ENCODE results near the gene TCAF1.
"Not testable (repeated sequence)": the region's sequence is repeated elsewhere in the genome, so short reads cannot be mapped to it uniquely, and the experiment has no call there.

Gene TCAF1

GRCh38 chr7:143882020-143882603 lies 19.9 kb downstream of the TCAF1 start:
- peak overlapping the region; percentile 77 for H3K4me3 ChIP-seq (ENCODE audit: low read length)
- no peak for DNase-seq (ENCODE audit: low read depth)
- no peak for TF ChIP-seq CTCF (conservative IDR thresholded peaks at IDR 0.05; ENCODE audit: low read depth, low read length)

GRCh38 chr7:143878884-143879283 lies 23.1 kb downstream of the TCAF1 start:
- no peak overlapping the region for H3K4me3 ChIP-seq (ENCODE audit: low read length)
- no peak for TF ChIP-seq CTCF (conservative IDR thresholded peaks at IDR 0.05; ENCODE audit: low read depth, low read length)
- no peak for DNase-seq (ENCODE audit: low read depth)

- TF ChIP-seq CTCF (conservative IDR thresholded peaks at IDR 0.05; ENCODE audit: low read depth, low read length): no peak
- no peak overlapping the region for H3K4me3 ChIP-seq (ENCODE audit: low read length)
These were observed 24.9 kb downstream of the TCAF1 start for GRCh38 chr7:143877098-143877497.

GRCh38 chr7:143876218-143876617 lies 25.8 kb downstream of the TCAF1 start:
- H3K4me3 ChIP-seq (ENCODE audit: low read length): no peak overlapping the region
- no peak for DNase-seq (ENCODE audit: low read depth)
- TF ChIP-seq CTCF (conservative IDR thresholded peaks at IDR 0.05; ENCODE audit: low read depth, low read length): no peak

More at GRCh38 chr7:143877098-143877497, 24.9 kb downstream of the TCAF1 start:
- DNase-seq (ENCODE audit: low read depth): no peak

GRCh38 chr7:143873242-143873641 lies 28.7 kb downstream of the TCAF1 start:
- not testable (repeated sequence) for DNase-seq (ENCODE audit: low read depth); H3K4me3 ChIP-seq (ENCODE audit: low read length)

GRCh38 chr7:143871534-143871933 lies 30.4 kb downstream of the TCAF1 start:
- H3K4me3 ChIP-seq (ENCODE audit: low read length): not testable (repeated sequence)

GRCh38 chr7:143857994-143858393 lies 44.0 kb downstream of the TCAF1 start:
- not testable (repeated sequence) for DNase-seq (ENCODE audit: low read depth); H3K4me3 ChIP-seq (ENCODE audit: low read length)

More at GRCh38 chr7:143871534-143871933, 30.4 kb downstream of the TCAF1 start:
- not testable (repeated sequence) for DNase-seq (ENCODE audit: low read depth)

GRCh38 chr7:143855443-143855842 lies 46.5 kb downstream of the TCAF1 start:
- H3K4me3 ChIP-seq (ENCODE audit: low read length); DNase-seq (ENCODE audit: low read depth): not testable (repeated sequence)

- no peak for TF ChIP-seq CTCF (conservative IDR thresholded peaks at IDR 0.05; ENCODE audit: low read depth, low read length)
- DNase-seq (ENCODE audit: low read depth): no peak
- no peak overlapping the region for H3K4me3 ChIP-seq (ENCODE audit: low read length)
These were observed 51.3 kb downstream of the TCAF1 start for GRCh38 chr7:143850682-143851081.
